Mesendoderm (in vitro differentiated cells): ENCODE data around the gene S100G.
"Not testable (repeated sequence)": the region's sequence is repeated elsewhere in the genome, so short reads cannot be mapped to it uniquely, and the experiment has no call there.

Source experiments
- DNase-seq: peaks from one replicate; pipeline ENCODE4 v3.0.0; 2013
- H2AK5ac ChIP-seq: 2 replicates; pipeline ENCODE4 v1.6.1; 2013; ENCODE audit warnings: low read length, inconsistent platforms
- H2BK120ac ChIP-seq: 2 replicates; pipeline ENCODE4 v1.6.1; 2013; ENCODE audit warnings: low read depth, mild to moderate bottlenecking, low read length, moderate library complexity, mixed read lengths
- H2BK15ac ChIP-seq: replicated peaks from 2 replicates; pipeline ENCODE4 v1.6.1; 2013; ENCODE audit warnings: low read depth, mild to moderate bottlenecking, moderate library complexity
- H2BK5ac ChIP-seq: 2 replicates; pipeline ENCODE4 v1.6.1; 2013; ENCODE audit warnings: low read length, inconsistent platforms
- H3K18ac ChIP-seq: 2 replicates; pipeline ENCODE4 v1.6.1; 2013; ENCODE audit warnings: mild to moderate bottlenecking, low read length, mixed read lengths
- H3K23ac ChIP-seq: one replicate; pipeline ENCODE4 v1.6.1; 2013; ENCODE audit warnings: low read length
- H3K27ac ChIP-seq: 2 replicates; pipeline ENCODE4 v1.5.1; 2013; ENCODE audit warnings: low read depth, mild to moderate bottlenecking, inconsistent platforms, low read length, moderate library complexity
- H3K27me3 ChIP-seq: 2 replicates; pipeline ENCODE4 v1.6.1; 2013; ENCODE audit warnings: low read length, control low read depth, mild to moderate bottlenecking, inconsistent platforms; ENCODE audit not compliant: insufficient read depth, poor library complexity
- H3K36me3 ChIP-seq: 2 replicates; pipeline ENCODE4 v1.6.1; 2013; ENCODE audit warnings: low read length, inconsistent platforms; ENCODE audit not compliant: control insufficient read depth, insufficient read depth
- H3K4ac ChIP-seq: one replicate; pipeline ENCODE4 v1.6.1; 2013; ENCODE audit warnings: low read depth, mild to moderate bottlenecking, low read length, moderate library complexity
- H3K4me1 ChIP-seq: 2 replicates; pipeline ENCODE4 v1.6.1; 2013; ENCODE audit warnings: low read depth, low read length, inconsistent platforms; ENCODE audit not compliant: control insufficient read depth
- H3K4me2 ChIP-seq: 2 replicates; pipeline ENCODE4 v1.6.1; 2013; ENCODE audit warnings: low read length
- H3K4me3 ChIP-seq: 2 replicates; pipeline ENCODE4 v1.5.1; 2013; ENCODE audit warnings: mild to moderate bottlenecking, low read length
- H3K56ac ChIP-seq: one replicate; pipeline ENCODE4 v1.6.1; 2013; ENCODE audit warnings: low read length
- H3K79me1 ChIP-seq: 2 replicates; pipeline ENCODE4 v1.6.1; 2013; ENCODE audit warnings: low read length, inconsistent platforms
- H3K79me2 ChIP-seq: 2 replicates; pipeline ENCODE4 v1.6.1; 2013; ENCODE audit warnings: mild to moderate bottlenecking, low read length; ENCODE audit not compliant: control insufficient read depth, insufficient read depth
- H3K9ac ChIP-seq: 2 replicates; pipeline ENCODE4 v1.6.1; 2013; ENCODE audit warnings: low read length, inconsistent platforms
- H4K5ac ChIP-seq: one replicate; pipeline ENCODE4 v1.6.1; 2013; ENCODE audit warnings: low read length
- H4K8ac ChIP-seq: one replicate; pipeline ENCODE4 v1.6.1; 2013; ENCODE audit warnings: low read depth, mild to moderate bottlenecking, control low read depth, low read length, moderate library complexity
- WGBS: extraction: QIAGEN DNeasy Blood & Tissue Kit; methylation state at CpG from one replicate; pipeline ENCODE4 v1.1.7; 2013; ENCODE audit warnings: low lambda C conversion rate, missing lambda C conversion rate; ENCODE audit not compliant: insufficient coverage; ENCODE audit errors: extremely low coverage; 5-methylcytosine and 5-hydroxymethylcytosine counted together

Gene S100G

DNA sequence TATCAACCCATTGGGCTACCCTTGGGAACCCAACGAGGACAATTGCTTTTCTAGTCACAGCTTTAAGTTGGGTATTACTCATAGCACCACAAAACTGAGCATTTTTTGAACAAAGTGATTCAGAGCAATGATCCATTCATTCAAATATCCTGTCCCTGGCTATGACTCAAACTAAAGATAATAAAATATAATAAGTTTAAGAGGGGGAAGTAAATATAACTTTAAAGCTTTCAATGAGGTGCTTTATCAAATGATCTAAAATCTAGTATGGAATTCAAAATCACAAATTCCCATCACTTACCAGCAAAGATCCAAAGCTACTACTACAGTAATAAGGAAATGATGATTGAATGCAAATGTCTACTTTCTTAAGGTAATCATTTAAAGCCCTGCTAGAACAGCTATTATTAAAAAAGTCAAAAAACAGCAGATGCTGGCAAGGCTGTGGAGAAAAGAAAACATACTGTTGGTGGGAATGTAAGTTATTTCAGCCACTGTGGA, 39.8 kb upstream of the S100G start:
- Histone ChIP-seq H2BK15ac (no peak overlapping the region), H3K27me3 (no peaks in the 10 kb centered on the region), H3K23ac (no peak overlapping the region), H3K79me2 (no peaks in the 10 kb centered on the region), H3K4me1 (no peaks in the 10 kb centered on the region), H3K18ac (no peak overlapping the region), H4K5ac (no peak overlapping the region), H2BK5ac (no peak overlapping the region), H3K4ac (no peak overlapping the region), H3K27ac (no peak overlapping the region), H3K4me2 (no peak overlapping the region), H3K4me3 (no peak overlapping the region), H2BK120ac (no peak overlapping the region), H3K36me3 (no peaks in the 10 kb centered on the region), H4K8ac (no peak overlapping the region), H3K79me1 (no peaks in the 10 kb centered on the region), H3K9ac (no peak overlapping the region), H3K56ac (no peak overlapping the region), H2AK5ac (no peak overlapping the region)
- WGBS = no CpG with 5 or more reads among the region's 1 CpG
- DNase-seq = no peak

DNA sequence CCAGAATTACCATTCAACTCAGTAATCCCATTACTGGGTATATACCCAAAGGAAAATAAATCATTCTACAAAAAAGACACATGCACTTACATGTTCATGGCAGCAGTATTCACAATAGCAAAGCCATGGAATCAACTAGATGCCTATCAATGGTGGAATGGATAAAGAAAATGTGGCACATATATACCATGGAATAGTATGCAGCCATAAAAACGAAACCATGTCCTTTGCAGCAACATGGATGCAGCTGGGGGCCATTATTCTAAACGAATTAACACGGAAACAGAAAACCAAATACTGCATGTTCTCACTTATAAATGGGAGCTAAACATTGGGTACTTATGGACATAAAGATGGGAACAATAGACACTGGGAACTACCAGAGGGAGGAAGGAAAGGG, 39.3 kb upstream of the S100G start:
- H2BK5ac ChIP-seq, H3K23ac ChIP-seq, H3K4me3 ChIP-seq, H3K4me1 ChIP-seq, H3K27ac ChIP-seq, H3K4me2 ChIP-seq, H2BK15ac ChIP-seq, H3K79me1 ChIP-seq, H3K18ac ChIP-seq, H3K36me3 ChIP-seq, DNase-seq, H3K9ac ChIP-seq, H3K27me3 ChIP-seq, H4K8ac ChIP-seq, H4K5ac ChIP-seq, H3K56ac ChIP-seq, H3K4ac ChIP-seq, H3K79me2 ChIP-seq, H2BK120ac ChIP-seq, H2AK5ac ChIP-seq: not testable (repeated sequence)
- no CpG with 5 or more reads among the region's 3 CpGs for WGBS

- Histone ChIP-seq H3K18ac (no peak overlapping the region), H4K8ac (no peak overlapping the region), H3K79me1 (no peaks in the 10 kb centered on the region), H2BK120ac (no peak overlapping the region), H2BK15ac (no peak overlapping the region), H3K4me1 (no peaks in the 10 kb centered on the region), H4K5ac (no peak overlapping the region), H3K9ac (no peak overlapping the region), H2BK5ac (no peak overlapping the region), H3K36me3 (no peaks in the 10 kb centered on the region), H3K27me3 (no peaks in the 10 kb centered on the region), H2AK5ac (no peak overlapping the region), H3K4me2 (no peak overlapping the region), H3K4me3 (no peak overlapping the region), H3K79me2 (no peaks in the 10 kb centered on the region), H3K56ac (no peak overlapping the region), H3K4ac (no peak overlapping the region), H3K27ac (no peak overlapping the region), H3K23ac (no peak overlapping the region)
- no peak for DNase-seq
- WGBS = no CpG with 5 or more reads among the region's 6 CpGs
Measured at GRCh38 chrX:16612257-16612897, 37.6 kb upstream of the S100G start.

DNA sequence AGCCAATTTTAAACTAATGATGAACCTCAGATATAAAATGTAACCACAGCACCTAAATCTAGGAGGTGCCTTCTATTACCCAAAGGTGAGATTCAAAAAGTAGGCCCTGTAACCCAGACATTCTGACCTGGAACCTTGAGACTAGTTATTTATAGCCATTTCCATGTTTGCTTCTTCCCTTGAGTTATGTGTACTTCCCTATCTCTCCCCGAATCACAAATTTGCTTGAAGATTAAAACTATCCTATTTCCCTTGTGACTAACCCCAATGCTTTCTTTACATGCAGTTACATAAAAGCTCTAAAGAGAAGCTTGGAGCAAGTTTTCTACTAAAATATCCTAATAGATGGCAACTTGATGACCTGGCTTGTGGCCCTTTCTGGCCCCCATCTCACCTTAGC, 32.6 kb upstream of the S100G start:
- no peak overlapping the region for H2BK120ac ChIP-seq
- no peak overlapping the region for H4K8ac ChIP-seq
- no CpG with 5 or more reads among the region's 1 CpG for WGBS

DNA sequence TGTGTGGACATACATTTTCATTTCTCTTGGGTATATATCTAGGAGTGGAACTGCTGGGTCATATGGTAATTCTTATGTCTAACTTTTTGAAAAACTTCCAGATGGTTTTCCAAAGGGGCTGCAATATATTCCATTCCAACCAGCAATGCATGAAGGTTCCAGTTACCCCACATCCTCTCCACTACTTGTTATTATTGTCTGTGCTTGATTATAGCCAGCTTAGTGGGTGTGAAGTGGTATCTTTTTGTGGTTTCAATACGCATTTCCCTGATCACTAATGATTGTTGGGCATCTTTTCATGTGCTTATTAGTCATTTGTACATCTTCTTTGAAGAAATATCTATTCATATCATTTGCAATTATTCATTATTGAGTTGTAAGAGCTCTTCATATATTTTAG, 31.5 kb upstream of the S100G start:
- no peak overlapping the region for H3K4ac ChIP-seq
- WGBS = no CpG with 5 or more reads among the region's 1 CpG
- no peak overlapping the region for H3K4me3 ChIP-seq
- H4K8ac ChIP-seq = no peak overlapping the region
- no peaks in the 10 kb centered on the region for H3K79me2 ChIP-seq
- no peak for DNase-seq
- no peak overlapping the region for H4K5ac ChIP-seq
- no peak overlapping the region for H3K18ac ChIP-seq
- H3K56ac ChIP-seq = no peak overlapping the region
- no peak overlapping the region for H3K23ac ChIP-seq
- no peaks in the 10 kb centered on the region for H3K4me1 ChIP-seq
- H3K27ac ChIP-seq = no peak overlapping the region
- no peaks in the 10 kb centered on the region for H3K36me3 ChIP-seq
- H3K79me1 ChIP-seq = no peaks in the 10 kb centered on the region
- no peak overlapping the region for H2AK5ac ChIP-seq
- no peak overlapping the region for H2BK5ac ChIP-seq
- no peak overlapping the region for H2BK120ac ChIP-seq
- H3K4me2 ChIP-seq = no peak overlapping the region
- H2BK15ac ChIP-seq = no peak overlapping the region
- no peaks in the 10 kb centered on the region for H3K27me3 ChIP-seq
- no peak overlapping the region for H3K9ac ChIP-seq

More for the DNA sequence above, 32.6 kb upstream of the S100G start:
- no peaks in the 10 kb centered on the region for H3K27me3 ChIP-seq
- no peaks in the 10 kb centered on the region for H3K79me1 ChIP-seq
- no peaks in the 10 kb centered on the region for H3K79me2 ChIP-seq
- DNase-seq = no peak
- H2BK5ac ChIP-seq = no peak overlapping the region
- H2BK15ac ChIP-seq = no peak overlapping the region
- H3K4me1 ChIP-seq = no peaks in the 10 kb centered on the region
- H3K4ac ChIP-seq = no peak overlapping the region
- no peak overlapping the region for H3K4me3 ChIP-seq
- no peak overlapping the region for H3K9ac ChIP-seq
- H3K4me2 ChIP-seq = no peak overlapping the region
- H3K23ac ChIP-seq = no peak overlapping the region
- H3K27ac ChIP-seq = no peak overlapping the region
- H3K18ac ChIP-seq = no peak overlapping the region
- no peak overlapping the region for H4K5ac ChIP-seq
- no peak overlapping the region for H3K56ac ChIP-seq
- H2AK5ac ChIP-seq = no peak overlapping the region
- no peaks in the 10 kb centered on the region for H3K36me3 ChIP-seq

DNA sequence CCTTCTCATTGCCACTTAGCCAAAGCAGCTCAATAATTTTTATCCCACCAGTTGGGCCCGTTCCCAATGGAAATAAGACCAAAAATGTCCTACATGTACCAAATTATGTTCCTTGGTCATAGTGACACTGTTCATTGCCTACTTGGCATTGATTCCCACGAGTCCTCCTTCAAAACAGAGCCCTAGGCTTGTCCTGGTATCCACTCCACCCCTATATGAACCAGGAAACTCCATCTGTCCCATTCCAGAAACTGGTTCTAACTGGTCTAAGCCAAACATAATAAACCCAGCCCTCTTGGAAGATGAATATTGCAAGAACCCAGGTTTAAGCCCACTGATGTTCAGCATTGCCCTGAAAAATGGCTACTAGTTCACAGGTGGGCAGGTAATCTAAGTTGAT, 30.9 kb upstream of the S100G start:
- Histone ChIP-seq H3K4me2 (no peak overlapping the region), H3K18ac (no peak overlapping the region), H3K9ac (no peak overlapping the region), H3K4ac (no peak overlapping the region), H3K56ac (no peak overlapping the region), H4K5ac (no peak overlapping the region), H3K79me2 (no peaks in the 10 kb centered on the region), H3K27me3 (no peaks in the 10 kb centered on the region), H2AK5ac (no peak overlapping the region), H2BK120ac (no peak overlapping the region), H3K4me3 (no peak overlapping the region), H3K23ac (no peak overlapping the region), H3K36me3 (no peaks in the 10 kb centered on the region), H2BK5ac (no peak overlapping the region), H3K4me1 (no peaks in the 10 kb centered on the region), H4K8ac (no peak overlapping the region), H3K27ac (no peak overlapping the region), H3K79me1 (no peaks in the 10 kb centered on the region), H2BK15ac (no peak overlapping the region)
- no peak for DNase-seq
- no CpG with 5 or more reads among the region's 2 CpGs for WGBS
